GM12865 (cell line): ENCODE measurements around the gene ARHGAP42.

Experiments
- DNase-seq: peaks from one replicate; pipeline ENCODE4 v3.0.0; 2010; ENCODE audit warnings: low read depth
- H3K4me3 ChIP-seq: 2 replicates; pipeline ENCODE4 v1.5.1; 2011; ENCODE audit warnings: mild to moderate bottlenecking, low read depth, low read length, control low read depth
- CTCF ChIP-seq: IDR thresholded peaks from 2 replicates; pipeline ENCODE4 v1.5.1; 2011; ENCODE audit warnings: low read length, control low read depth, low read depth, inconsistent platforms; ENCODE audit not compliant: insufficient read depth; ENCODE audit errors: missing control alignments

The ARHGAP42 gene

GRCh38 chr11:100940111-100940510, 253.0 kb downstream of the ARHGAP42 start:
- no peak overlapping the region for H3K4me3 ChIP-seq
- no peak for TF ChIP-seq CTCF

GRCh38 chr11:100941033-100941432, 253.9 kb downstream of the ARHGAP42 start:
- H3K4me3 ChIP-seq: no peak overlapping the region
- no peak for TF ChIP-seq CTCF
- DNase-seq: no peak

More at GRCh38 chr11:100940111-100940510, 253.0 kb downstream of the ARHGAP42 start:
- DNase-seq: no peak

- no peak overlapping the region for H3K4me3 ChIP-seq
- no peak for TF ChIP-seq CTCF
Observed at GRCh38 chr11:100942016-100942415, 254.9 kb downstream of the ARHGAP42 start.

GRCh38 chr11:100948936-100949335, 261.8 kb downstream of the ARHGAP42 start:
- no peak for DNase-seq
- no peak for TF ChIP-seq CTCF
- no peak overlapping the region for H3K4me3 ChIP-seq

More at GRCh38 chr11:100942016-100942415, 254.9 kb downstream of the ARHGAP42 start:
- DNase-seq: no peak

- H3K4me3 ChIP-seq: no peak overlapping the region
- DNase-seq: no peak
- no peak for TF ChIP-seq CTCF
Observed at GRCh38 chr11:100949443-100949842, 262.4 kb downstream of the ARHGAP42 start.

- TF ChIP-seq CTCF: no peak
- no peak overlapping the region for H3K4me3 ChIP-seq
- DNase-seq: no peak
Observed at GRCh38 chr11:100955318-100955717, 268.2 kb downstream of the ARHGAP42 start.

- no peak overlapping the region for H3K4me3 ChIP-seq
- DNase-seq: no peak
- TF ChIP-seq CTCF: no peak
Observed at GRCh38 chr11:100956351-100956750, 269.3 kb downstream of the ARHGAP42 start.
